CD4-positive, alpha-beta memory T cell (primary cell): ENCODE measurements around the gene CALHM6. TPM values are rescaled to one million over a fixed set of nuclear protein-coding genes. Genes with fewer than 3 reads are reported as not detected.

ENCODE experiments used
- CTCF ChIA-PET: fragments of 350-600 bp; sonication (Branson Sonifier 250); formaldehyde crosslinking; loops from one replicate; lab custom pipeline; 2021; ENCODE audit warnings: inconsistent platforms; ENCODE audit not compliant: partially characterized antibody; lab: Charles Lee
- POLR2A ChIA-PET: fragments of 350-600 bp; sonication (Branson Sonifier 250); formaldehyde crosslinking; loops from one replicate; lab custom pipeline; 2021; ENCODE audit not compliant: partially characterized antibody; lab: Charles Lee
- DNase-seq, 5 donors: peaks; one replicate each; pipeline versions ENCODE4 v3.0.0 to v3.0.0-alpha.2; 2020 to 2022; ENCODE audit warnings: mixed read lengths in 1 of 5
- H3K27ac ChIP-seq: one replicate; pipeline ENCODE4 v1.7.0; 2013; ENCODE audit warnings: low read depth, low read length
- H3K27me3 ChIP-seq: 2 replicates; pipeline ENCODE4 v1.7.0; 2013; ENCODE audit warnings: mild to moderate bottlenecking, low read length, moderate library complexity; ENCODE audit not compliant: insufficient read depth
- H3K36me3 ChIP-seq: 2 replicates; pipeline ENCODE4 v1.7.0; 2013; ENCODE audit warnings: mild to moderate bottlenecking, low read length, moderate library complexity; ENCODE audit not compliant: insufficient read depth
- H3K4me1 ChIP-seq: 2 replicates; pipeline ENCODE4 v1.7.0; 2013; ENCODE audit warnings: mild to moderate bottlenecking, low read length, moderate library complexity; ENCODE audit not compliant: insufficient read depth
- H3K4me3 ChIP-seq, 2 donors: one replicate each; pipeline ENCODE4 v1.7.0; 2013; ENCODE audit warnings: low read length in 2 of 2, mild to moderate bottlenecking in 1 of 2
- H3K9me3 ChIP-seq, 2 donors: one replicate each; pipeline ENCODE4 v1.7.0; 2013; ENCODE audit warnings: low read length in 2 of 2, control low read depth in 1 of 2; ENCODE audit not compliant: control insufficient read depth in 1 of 2
- H3K27ac Mint-ChIP-seq, 7 donors: one replicate each; pipeline ENCODE4 v1.8.0; 2020 to 2021; ENCODE audit warnings: mixed read lengths in 7 of 7, mild to moderate bottlenecking in 6 of 7, inconsistent platforms in 3 of 7, moderate library complexity in 3 of 7
- H3K27me3 Mint-ChIP-seq, 2 donors: one replicate each; pipeline ENCODE4 v1.8.0; 2020 to 2021; ENCODE audit warnings: mixed read lengths in 2 of 2
- H3K36me3 Mint-ChIP-seq, 2 donors: one replicate each; pipeline ENCODE4 v1.8.0; 2020 to 2021; ENCODE audit warnings: mixed read lengths in 2 of 2, inconsistent platforms in 1 of 2, mild to moderate bottlenecking in 1 of 2
- H3K4me1 Mint-ChIP-seq, 4 donors: one replicate each; pipeline ENCODE4 v1.8.0; 2020 to 2021; ENCODE audit warnings: mixed read lengths in 4 of 4, mild to moderate bottlenecking in 1 of 4
- H3K4me3 Mint-ChIP-seq, 8 donors: one replicate each; pipeline ENCODE4 v1.8.0; 2020 to 2021; ENCODE audit warnings: mixed read lengths in 8 of 8, mild to moderate bottlenecking in 7 of 8, moderate library complexity in 6 of 8, inconsistent platforms in 3 of 8
- H3K9me3 Mint-ChIP-seq, 8 donors: one replicate each; pipeline ENCODE4 v1.8.0; 2020 to 2021; ENCODE audit warnings: mixed read lengths in 8 of 8, mild to moderate bottlenecking in 5 of 8, inconsistent platforms in 3 of 8, moderate library complexity in 1 of 8
- intact Hi-C: fragments of 100-400 bp; cut with micrococcal nuclease; formaldehyde crosslinking; loops from one replicate; pipeline ENCODE4 v1.15.1; 2023
- polyA plus RNA-seq, 2 donors: library from polyadenylated mRNA; unstranded; fragments of 300-500 nt; fragmentation: Illumina TruSeq; gene quantifications; one replicate each; pipeline ENCODE4 v1.2.3, GENCODE V29; 2021
- total RNA-seq, 2 experiments: library from RNA; stranded (reverse); gene quantifications; one replicate each; pipeline ENCODE4 v1.2.3, GENCODE V29; 2021

Gene CALHM6
- total and polyA plus RNA-seq, 4 experiments from 2014 or later: 2.4 to 116 (median 13.7) TPM

- H3K36me3 ChIP-seq: no peaks in the 10 kb centered on the region
- no peaks in the 10 kb centered on the region for H3K27me3 ChIP-seq
- ChIA-PET CTCF (interaction anchor here (1.2 kb wide), 1 partner anchor 81 kb away, joined by 3 read pairs; no protein-coding TSS in a partner anchor), POLR2A (no interaction called here)
- H3K9me3 ChIP-seq: no peaks in the 10 kb centered on the region
- Mint-ChIP-seq H3K27ac (no peak overlapping the region), H3K9me3 (no peaks in the 10 kb centered on the region), H3K4me1 (peaks cover 0 to 6% (median under 1%) of the 10 kb centered on the region in 4 donors), H3K27me3 (peaks cover 5% of the 10 kb centered on the region in 2 donors), H3K4me3 (no peak overlapping the region), H3K36me3 (no peaks in the 10 kb centered on the region)
- no peak for DNase-seq
- no peak overlapping the region for H3K27ac ChIP-seq
- H3K4me3 ChIP-seq: no peak overlapping the region
- intact Hi-C loops: no loop called here
- H3K4me1 ChIP-seq: no peaks in the 10 kb centered on the region
Measured at GRCh38 chr6:116450769-116451740, 10.1 kb upstream of the CALHM6 start.

DNA sequence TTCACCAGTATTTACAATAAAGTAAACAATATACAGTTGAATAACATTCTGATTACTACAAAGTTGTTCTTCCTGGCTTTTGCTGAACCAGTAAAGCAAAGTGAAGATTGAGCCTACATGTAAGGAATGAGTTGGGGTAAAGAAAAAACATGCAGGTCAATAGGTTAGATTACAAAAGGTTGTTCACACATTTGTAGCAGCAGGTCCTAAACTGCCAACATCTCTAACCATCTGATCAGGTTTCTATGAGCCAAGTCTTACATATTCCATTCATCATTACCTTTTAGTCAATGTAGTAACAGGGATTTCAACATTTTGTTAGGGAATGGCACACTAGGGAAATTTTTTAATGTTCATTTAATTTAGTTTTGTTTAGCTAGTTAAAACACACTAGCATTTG lies 9.3 kb upstream of the CALHM6 start:
- ChIA-PET CTCF (interaction anchor here (1.2 kb wide), 1 partner anchor 81 kb away, joined by 3 read pairs; no protein-coding TSS in a partner anchor), POLR2A (no interaction called here)
- Mint-ChIP-seq H3K9me3 (no peaks in the 10 kb centered on the region), H3K4me3 (no peak overlapping the region), H3K4me1 (peaks cover 0 to 7% (median under 1%) of the 10 kb centered on the region in 4 donors), H3K36me3 (no peaks in the 10 kb centered on the region), H3K27ac (no peak overlapping the region), H3K27me3 (peaks cover 5% of the 10 kb centered on the region in 2 donors)
- H3K27ac ChIP-seq: no peak overlapping the region
- no peak overlapping the region for H3K4me3 ChIP-seq
- no peaks in the 10 kb centered on the region for H3K36me3 ChIP-seq
- H3K27me3 ChIP-seq: no peaks in the 10 kb centered on the region
- no peaks in the 10 kb centered on the region for H3K4me1 ChIP-seq
- intact Hi-C loops: no loop called here
- no peak for DNase-seq
- H3K9me3 ChIP-seq: no peaks in the 10 kb centered on the region

GRCh38 chr6:116452531-116452930 lies 8.6 kb upstream of the CALHM6 start:
- Histone ChIP-seq H3K27ac (no peak overlapping the region), H3K9me3 (no peaks in the 10 kb centered on the region), H3K27me3 (no peaks in the 10 kb centered on the region), H3K4me3 (no peak overlapping the region), H3K36me3 (no peaks in the 10 kb centered on the region), H3K4me1 (no peaks in the 10 kb centered on the region)
- H3K4me1 Mint-ChIP-seq: peaks cover 0 to 7% (median under 1%) of the 10 kb centered on the region in 4 donors
- DNase-seq: no peak
- ChIA-PET POLR2A (no interaction called here), CTCF (no interaction called here)
- H3K4me3 Mint-ChIP-seq: no peak overlapping the region
- H3K36me3 Mint-ChIP-seq: no peaks in the 10 kb centered on the region
- H3K9me3 Mint-ChIP-seq: no peaks in the 10 kb centered on the region
- H3K27me3 Mint-ChIP-seq: peaks cover 5% of the 10 kb centered on the region in 2 donors
- H3K27ac Mint-ChIP-seq: no peak overlapping the region
- intact Hi-C loops: no loop called here

GRCh38 chr6:116456106-116456505 lies 5.1 kb upstream of the CALHM6 start:
- Mint-ChIP-seq H3K4me1 (peaks cover 3 to 10% (median 5%) of the 10 kb centered on the region in 4 donors), H3K9me3 (peaks cover 0 to 3% (median 0%) of the 10 kb centered on the region in 8 donors), H3K36me3 (no peaks in the 10 kb centered on the region), H3K27ac (no peak overlapping the region), H3K4me3 (no peak overlapping the region), H3K27me3 (peaks cover 4 to 10% of the 10 kb centered on the region in 2 donors)
- no peaks in the 10 kb centered on the region for H3K9me3 ChIP-seq
- no peak overlapping the region for H3K27ac ChIP-seq
- CTCF ChIA-PET: no interaction called here
- no peaks in the 10 kb centered on the region for H3K27me3 ChIP-seq
- POLR2A ChIA-PET: no interaction called here
- no peaks in the 10 kb centered on the region for H3K36me3 ChIP-seq
- DNase-seq: no peak
- no peak overlapping the region for H3K4me3 ChIP-seq
- H3K4me1 ChIP-seq: peaks cover under 1% of the 10 kb centered on the region
- intact Hi-C loops: no loop called here

DNA sequence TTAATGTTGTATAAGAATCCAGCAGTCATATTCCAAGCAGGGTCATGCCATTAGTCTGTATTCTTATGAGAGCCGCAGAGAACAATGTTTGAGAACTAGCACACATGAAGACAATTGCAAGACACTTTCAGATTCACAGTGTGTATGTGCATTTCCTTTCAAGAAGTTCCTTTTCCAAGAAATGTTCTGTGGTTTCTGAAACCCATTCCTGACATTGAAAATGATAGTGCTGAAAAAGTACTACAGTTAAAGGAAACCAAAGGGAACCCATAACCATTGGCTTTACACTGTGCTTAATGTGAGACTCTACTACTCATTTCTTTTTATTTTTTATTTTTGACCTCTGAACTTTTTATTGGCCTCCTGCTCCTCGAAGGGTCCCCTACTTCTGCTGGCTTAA lies 4.2 kb upstream of the CALHM6 start:
- no peaks in the 10 kb centered on the region for H3K27me3 ChIP-seq
- intact Hi-C loops: no loop called here
- H3K4me1 ChIP-seq: peaks cover 8% of the 10 kb centered on the region
- H3K27ac Mint-ChIP-seq: peak overlapping the region in 1 of 7 donors; percentile 71
- peaks cover 5 to 17% (median 11%) of the 10 kb centered on the region in 4 donors for H3K4me1 Mint-ChIP-seq
- no peak overlapping the region for H3K4me3 ChIP-seq
- no peak overlapping the region for H3K27ac ChIP-seq
- H3K27me3 Mint-ChIP-seq: peaks cover 4 to 14% of the 10 kb centered on the region in 2 donors
- DNase-seq: no peak
- H3K36me3 ChIP-seq: no peaks in the 10 kb centered on the region
- CTCF ChIA-PET: no interaction called here
- H3K4me3 Mint-ChIP-seq: no peak overlapping the region
- no peaks in the 10 kb centered on the region for H3K9me3 ChIP-seq
- H3K36me3 Mint-ChIP-seq: no peaks in the 10 kb centered on the region
- H3K9me3 Mint-ChIP-seq: peaks cover 0 to 3% (median 0%) of the 10 kb centered on the region in 8 donors
- POLR2A ChIA-PET: no interaction called here

DNA sequence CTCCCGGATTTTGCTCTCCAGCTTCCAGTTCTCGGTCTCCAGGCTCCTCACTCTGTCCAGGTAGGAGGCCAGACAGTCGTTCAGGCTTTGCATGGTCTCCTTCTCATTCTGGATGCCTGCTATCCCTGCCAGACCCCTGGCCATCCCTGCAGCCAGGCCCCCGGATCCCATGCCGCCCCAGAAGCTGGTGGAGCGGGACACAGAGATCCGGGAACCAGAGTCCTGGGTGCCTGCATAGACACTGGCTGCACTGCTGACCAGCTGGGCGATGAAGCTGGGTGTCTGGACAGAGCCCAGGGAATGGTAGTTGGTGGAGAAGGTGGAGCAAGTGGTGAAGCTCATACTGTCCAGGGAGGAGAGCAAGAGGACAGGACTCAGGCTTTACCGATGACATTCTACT lies 2.9 kb upstream of the CALHM6 start:
- Mint-ChIP-seq H3K27me3 (peaks cover 8 to 16% of the 10 kb centered on the region in 2 donors), H3K27ac (no peak overlapping the region)
- POLR2A ChIA-PET: no interaction called here

DNA sequence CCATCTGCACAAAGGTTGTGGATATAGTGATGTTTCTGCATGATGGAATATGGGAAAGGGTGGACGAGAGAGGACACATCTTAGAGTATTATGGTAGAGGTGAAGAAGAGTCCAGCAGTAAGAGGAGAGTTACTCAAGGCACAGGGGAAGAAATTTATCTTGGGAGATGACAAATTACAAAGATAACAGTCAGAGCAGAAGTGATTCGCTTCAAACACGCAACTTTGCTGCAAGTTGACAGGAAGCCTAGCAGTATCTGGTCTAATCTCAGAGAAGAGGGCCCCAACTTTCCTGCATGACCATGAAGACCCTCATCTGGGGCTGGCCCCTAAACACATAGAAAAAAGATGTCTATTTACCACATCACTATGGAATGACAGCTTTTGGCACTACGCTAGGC lies 1.2 kb upstream of the CALHM6 start:
- Histone ChIP-seq H3K4me1 (peaks cover 12% of the 10 kb centered on the region), H3K4me3 (no peak overlapping the region), H3K27me3 (no peaks in the 10 kb centered on the region), H3K36me3 (no peaks in the 10 kb centered on the region), H3K9me3 (no peaks in the 10 kb centered on the region), H3K27ac (no peak overlapping the region)
- Mint-ChIP-seq H3K9me3 (peaks cover 0 to 3% (median 0%) of the 10 kb centered on the region in 8 donors), H3K27me3 (peaks cover 10 to 17% of the 10 kb centered on the region in 2 donors), H3K4me3 (peak overlapping the region in 2 of 8 donors; percentile 26 to 33), H3K27ac (no peak overlapping the region), H3K36me3 (no peaks in the 10 kb centered on the region), H3K4me1 (peaks cover 9 to 32% (median 26%) of the 10 kb centered on the region in 4 donors)
- POLR2A ChIA-PET: no interaction called here
- DNase-seq: no peak
- intact Hi-C loops: no loop called here
- CTCF ChIA-PET: no interaction called here

More for the DNA sequence above, 2.9 kb upstream of the CALHM6 start:
- Mint-ChIP-seq H3K4me3 (no peak overlapping the region), H3K9me3 (peaks cover 0 to 3% (median 0%) of the 10 kb centered on the region in 8 donors), H3K4me1 (peaks cover 7 to 26% (median 18%) of the 10 kb centered on the region in 4 donors), H3K36me3 (no peaks in the 10 kb centered on the region)
- intact Hi-C loops: no loop called here
- H3K4me1 ChIP-seq: peaks cover 12% of the 10 kb centered on the region
- no peaks in the 10 kb centered on the region for H3K36me3 ChIP-seq
- DNase-seq: no peak
- H3K27ac ChIP-seq: no peak overlapping the region
- no peaks in the 10 kb centered on the region for H3K9me3 ChIP-seq
- H3K4me3 ChIP-seq: no peak overlapping the region
- CTCF ChIA-PET: no interaction called here
- H3K27me3 ChIP-seq: no peaks in the 10 kb centered on the region
